Stomach smooth muscle (tissue), 2 donors: ENCODE measurements around the gene LYPD6B.

ENCODE experiments used
- H3K27ac ChIP-seq: one replicate; pipeline ENCODE4 v1.7.0; 2013; ENCODE audit warnings: mild to moderate bottlenecking, low read length, inconsistent platforms
- H3K27me3 ChIP-seq, 2 donors: one replicate each; pipeline ENCODE4 v1.7.0; 2013; ENCODE audit warnings: low read length in 2 of 2; ENCODE audit not compliant: insufficient read depth in 2 of 2, control insufficient read depth in 1 of 2
- H3K36me3 ChIP-seq, 2 donors: one replicate each; pipeline ENCODE4 v1.7.0; 2013; ENCODE audit warnings: low read length in 2 of 2; ENCODE audit not compliant: control insufficient read depth in 2 of 2, insufficient read depth in 2 of 2
- H3K4me1 ChIP-seq: one replicate; pipeline ENCODE4 v1.7.0; 2013; ENCODE audit warnings: low read length; ENCODE audit not compliant: control insufficient read depth, insufficient read depth
- H3K4me3 ChIP-seq, 2 donors: one replicate each; pipeline ENCODE4 v1.7.0; 2013; ENCODE audit warnings: low read length in 2 of 2
- H3K9ac ChIP-seq, 2 donors: one replicate each; pipeline ENCODE4 v1.7.0; 2013; ENCODE audit warnings: low read length in 2 of 2, mild to moderate bottlenecking in 1 of 2
- H3K9me3 ChIP-seq, 2 donors: one replicate each; pipeline ENCODE4 v1.7.0; 2013; ENCODE audit warnings: low read length in 2 of 2; ENCODE audit not compliant: control insufficient read depth in 2 of 2
- donor health status: healthy.
- donor health status: Pancreatic carcinoma.

The LYPD6B gene

GRCh38 chr2:149115781-149116180 lies 77.3 kb downstream of the LYPD6B start:
- H3K4me3 ChIP-seq = no peak overlapping the region
- H3K9ac ChIP-seq = no peak overlapping the region
- H3K9me3 ChIP-seq = no peaks in the 10 kb centered on the region
- no peak overlapping the region for H3K27ac ChIP-seq
- no peaks in the 10 kb centered on the region for H3K27me3 ChIP-seq
- H3K36me3 ChIP-seq = no peaks in the 10 kb centered on the region
- no peaks in the 10 kb centered on the region for H3K4me1 ChIP-seq

GRCh38 chr2:149119368-149119767 lies 80.9 kb downstream of the LYPD6B start:
- Histone ChIP-seq H3K36me3 (no peaks in the 10 kb centered on the region), H3K9ac (no peak overlapping the region), H3K27ac (no peak overlapping the region), H3K4me3 (no peak overlapping the region), H3K9me3 (no peaks in the 10 kb centered on the region), H3K27me3 (peaks cover 0 to 2% of the 10 kb centered on the region in 2 donors), H3K4me1 (no peaks in the 10 kb centered on the region)

DNA sequence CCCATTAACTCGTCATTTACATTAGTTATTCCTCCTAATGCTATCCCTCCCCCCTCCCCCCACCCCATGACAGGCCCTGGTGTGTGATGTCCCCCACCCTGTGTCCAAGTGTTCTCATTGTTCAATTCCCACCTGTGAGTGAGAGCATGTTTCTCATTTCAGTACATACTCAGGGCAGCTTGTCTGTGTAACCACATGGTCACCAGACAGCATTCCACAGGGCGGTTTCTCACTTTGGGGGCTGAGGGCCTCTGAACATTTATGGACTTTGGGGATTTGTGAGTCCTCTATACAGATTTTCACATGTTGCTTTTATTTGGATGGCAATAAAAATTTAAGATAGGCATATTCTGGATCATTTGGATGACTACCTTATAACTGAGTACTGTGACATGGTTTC lies 84.0 kb downstream of the LYPD6B start:
- Histone ChIP-seq H3K9me3 (no peaks in the 10 kb centered on the region), H3K9ac (no peak overlapping the region)

GRCh38 chr2:149125031-149125725 lies 86.7 kb downstream of the LYPD6B start:
- Histone ChIP-seq H3K9me3 (no peaks in the 10 kb centered on the region), H3K36me3 (no peaks in the 10 kb centered on the region), H3K4me1 (no peaks in the 10 kb centered on the region), H3K27me3 (peaks cover 0 to 2% of the 10 kb centered on the region in 2 donors), H3K9ac (no peak overlapping the region), H3K4me3 (no peak overlapping the region), H3K27ac (no peak overlapping the region)

More for the DNA sequence above, 84.0 kb downstream of the LYPD6B start:
- Histone ChIP-seq H3K27ac (no peak overlapping the region), H3K27me3 (peaks cover 0 to 2% of the 10 kb centered on the region in 2 donors), H3K4me3 (no peak overlapping the region), H3K36me3 (no peaks in the 10 kb centered on the region), H3K4me1 (no peaks in the 10 kb centered on the region)

DNA sequence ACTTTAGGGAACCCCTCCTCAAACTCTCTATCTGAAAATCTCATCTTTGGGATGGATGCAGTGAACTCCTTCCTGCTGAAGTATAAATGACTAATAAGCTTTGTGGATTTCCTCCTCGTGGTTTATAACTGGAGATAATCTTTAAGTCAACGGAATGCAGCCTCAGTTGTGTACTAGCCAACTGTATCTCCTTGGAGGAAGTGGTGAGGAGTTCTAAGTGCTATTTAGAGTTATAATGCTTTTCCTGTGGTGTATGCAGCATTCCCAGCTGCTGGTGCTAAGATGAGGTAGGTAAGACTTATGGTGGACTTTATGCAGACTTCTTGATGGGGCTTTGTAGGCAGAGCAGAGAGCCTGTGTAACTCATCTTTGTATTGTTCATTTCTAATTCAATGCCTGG lies 90.9 kb downstream of the LYPD6B start:
- H3K4me3 ChIP-seq = no peak overlapping the region
- H3K36me3 ChIP-seq = no peaks in the 10 kb centered on the region
- H3K27me3 ChIP-seq = no peaks in the 10 kb centered on the region
- no peaks in the 10 kb centered on the region for H3K4me1 ChIP-seq
- H3K27ac ChIP-seq = no peak overlapping the region
- H3K9ac ChIP-seq = no peak overlapping the region
- no peaks in the 10 kb centered on the region for H3K9me3 ChIP-seq

DNA sequence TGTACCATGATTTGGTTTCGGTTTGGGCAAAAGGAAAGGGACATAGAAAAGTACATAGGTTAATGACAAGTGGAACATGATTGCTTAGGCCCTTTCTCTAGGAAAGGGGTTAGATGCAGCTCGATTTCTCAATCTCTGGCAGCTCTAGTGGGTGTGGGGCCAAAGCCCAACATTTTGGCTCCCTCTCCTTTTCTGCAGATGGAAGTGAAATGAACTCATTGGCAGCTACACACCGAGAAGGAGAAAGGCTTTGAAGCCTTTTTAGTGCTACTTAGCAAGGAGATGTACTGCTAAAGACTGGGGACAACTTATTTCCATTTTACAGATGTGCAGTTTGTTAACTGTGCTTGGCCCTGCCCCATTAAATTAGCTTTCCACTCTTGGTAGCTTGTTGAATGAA lies 93.8 kb downstream of the LYPD6B start:
- no peak overlapping the region for H3K4me3 ChIP-seq
- no peak overlapping the region for H3K27ac ChIP-seq
- H3K36me3 ChIP-seq = no peaks in the 10 kb centered on the region
- H3K4me1 ChIP-seq = no peaks in the 10 kb centered on the region
- no peaks in the 10 kb centered on the region for H3K9me3 ChIP-seq
- H3K27me3 ChIP-seq = no peaks in the 10 kb centered on the region
- no peak overlapping the region for H3K9ac ChIP-seq

DNA sequence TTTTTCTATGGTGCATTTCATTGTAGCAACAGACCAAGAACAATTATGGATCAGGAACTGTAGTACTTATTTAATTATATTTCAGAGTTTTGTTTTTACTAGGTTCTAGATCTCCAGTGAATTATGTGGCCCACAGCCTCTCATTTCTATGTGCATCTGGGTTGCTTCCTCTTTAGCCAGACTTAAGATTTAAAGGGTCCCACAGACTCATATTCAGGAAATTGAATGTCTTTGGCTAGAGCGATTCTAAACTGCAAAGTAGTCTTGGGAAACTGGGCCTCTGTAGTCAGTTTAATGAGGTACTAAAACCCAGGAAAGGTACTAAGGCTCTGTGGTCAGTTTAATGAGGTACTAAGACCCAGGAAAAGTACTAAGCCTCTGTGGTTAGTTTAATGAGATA lies 94.4 kb downstream of the LYPD6B start:
- Histone ChIP-seq H3K4me1 (no peaks in the 10 kb centered on the region), H3K9ac (no peak overlapping the region), H3K27ac (no peak overlapping the region), H3K36me3 (no peaks in the 10 kb centered on the region), H3K9me3 (no peaks in the 10 kb centered on the region), H3K27me3 (no peaks in the 10 kb centered on the region), H3K4me3 (no peak overlapping the region)

DNA sequence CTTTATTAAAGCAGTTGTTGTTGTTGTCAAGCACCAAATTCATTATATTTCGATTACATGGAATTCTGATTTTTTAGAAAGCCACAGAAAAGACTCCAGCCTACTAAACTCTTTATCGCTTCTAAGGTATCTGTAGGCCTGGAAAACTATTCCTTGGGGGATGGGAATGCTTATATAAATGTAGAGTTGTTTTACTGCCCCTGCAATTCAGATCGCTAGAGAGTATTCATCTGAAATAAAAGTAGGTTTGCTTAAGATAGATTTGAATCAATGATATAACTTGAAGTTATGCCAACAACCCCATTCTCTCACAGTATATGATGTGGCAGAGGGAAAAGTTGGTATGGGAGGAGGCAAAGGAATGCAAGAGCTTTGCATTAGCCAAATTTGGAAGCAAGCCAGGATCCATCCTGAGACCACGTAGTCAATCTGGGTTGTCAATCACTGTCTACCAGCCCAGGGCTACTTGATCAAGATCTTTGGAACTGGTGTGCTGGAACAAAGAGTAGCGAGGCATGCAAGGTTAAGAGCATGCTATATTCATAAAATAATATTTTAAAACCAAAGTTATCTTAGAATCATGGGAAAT lies 95.9 kb downstream of the LYPD6B start:
- no peaks in the 10 kb centered on the region for H3K36me3 ChIP-seq
- H3K4me1 ChIP-seq = no peaks in the 10 kb centered on the region
- no peak overlapping the region for H3K9ac ChIP-seq
- no peak overlapping the region for H3K27ac ChIP-seq
- no peaks in the 10 kb centered on the region for H3K9me3 ChIP-seq
- no peaks in the 10 kb centered on the region for H3K27me3 ChIP-seq
- H3K4me3 ChIP-seq = no peak overlapping the region

DNA sequence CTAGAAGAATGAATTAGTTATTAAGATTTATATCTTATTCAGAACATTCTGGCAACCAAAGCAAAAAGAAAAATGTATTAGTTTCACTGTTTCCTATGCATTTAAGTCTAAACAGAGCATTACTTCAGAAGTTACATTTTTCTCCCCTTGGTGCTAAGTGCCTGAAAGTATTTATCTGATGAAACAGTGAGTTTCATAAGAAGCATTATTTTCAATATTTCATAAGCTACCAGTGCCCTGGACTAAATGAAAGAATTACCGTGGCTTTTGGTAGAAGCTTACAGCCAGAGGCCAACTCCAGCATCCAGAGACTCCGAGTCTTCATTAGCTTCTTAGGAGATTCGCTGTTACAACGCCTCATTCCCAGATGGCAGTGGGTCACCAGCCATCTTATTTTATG lies 97.6 kb downstream of the LYPD6B start:
- H3K9ac ChIP-seq = no peak overlapping the region
- no peak overlapping the region for H3K27ac ChIP-seq

DNA sequence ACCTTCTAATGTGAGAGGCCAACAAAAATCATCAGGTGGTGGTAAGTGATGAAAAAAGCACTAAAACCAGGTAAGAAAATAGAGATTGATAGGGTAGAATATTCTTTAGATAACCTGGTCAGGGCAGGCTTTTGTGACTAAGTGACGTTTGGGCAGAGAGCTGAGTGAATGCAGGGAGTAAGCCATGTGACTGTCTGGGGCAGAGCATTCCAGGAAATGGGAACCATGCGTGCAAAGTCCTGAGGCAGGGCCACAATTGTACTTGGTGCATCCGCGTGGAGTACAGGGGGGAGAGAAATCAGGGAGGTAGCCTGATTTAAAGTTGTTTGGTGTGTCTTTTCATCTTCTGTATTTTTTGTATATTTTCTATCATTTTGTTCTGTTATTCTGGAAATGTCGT lies 102.5 kb downstream of the LYPD6B start:
- H3K27me3 ChIP-seq = no peaks in the 10 kb centered on the region
- H3K9me3 ChIP-seq = no peaks in the 10 kb centered on the region
- no peak overlapping the region for H3K4me3 ChIP-seq
- H3K4me1 ChIP-seq = no peaks in the 10 kb centered on the region
- H3K9ac ChIP-seq = no peak overlapping the region
- no peak overlapping the region for H3K27ac ChIP-seq
- H3K36me3 ChIP-seq = no peaks in the 10 kb centered on the region

More for the DNA sequence above, 97.6 kb downstream of the LYPD6B start:
- H3K27me3 ChIP-seq = no peaks in the 10 kb centered on the region
- H3K9me3 ChIP-seq = no peaks in the 10 kb centered on the region
- H3K4me3 ChIP-seq = no peak overlapping the region
- H3K36me3 ChIP-seq = no peaks in the 10 kb centered on the region
- no peaks in the 10 kb centered on the region for H3K4me1 ChIP-seq

DNA sequence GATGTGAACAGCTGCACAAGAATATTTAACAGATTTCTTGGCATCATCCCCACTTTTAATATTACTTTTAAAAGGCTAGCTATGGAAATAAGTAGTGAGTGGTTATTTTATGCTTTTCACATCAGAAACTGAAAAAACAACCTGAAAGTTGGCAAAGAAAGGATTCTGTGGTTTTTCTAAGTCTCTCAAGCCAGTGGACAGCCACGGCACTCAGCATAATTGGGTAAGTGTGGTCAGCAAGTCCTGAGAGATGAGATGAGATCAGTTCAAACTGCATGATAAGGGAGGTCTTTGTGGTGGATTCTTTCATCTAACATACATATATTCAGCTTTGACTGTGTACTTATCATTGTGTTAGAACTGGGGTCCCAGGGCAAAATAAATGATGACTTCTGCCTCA lies 105.2 kb downstream of the LYPD6B start:
- no peak overlapping the region for H3K9ac ChIP-seq
- no peaks in the 10 kb centered on the region for H3K27me3 ChIP-seq
- no peaks in the 10 kb centered on the region for H3K36me3 ChIP-seq
- H3K4me1 ChIP-seq = no peaks in the 10 kb centered on the region
- no peaks in the 10 kb centered on the region for H3K9me3 ChIP-seq
- H3K27ac ChIP-seq = no peak overlapping the region
- no peak overlapping the region for H3K4me3 ChIP-seq
